GM21423 (cell line): Measurements from ENCODE around the gene SAMD3.
A peak's percentile ranks its signal among the peaks of the same experiment; 100 is the strongest.
"Not testable (repeated sequence)": the region's sequence is repeated elsewhere in the genome, so short reads cannot be mapped to it uniquely, and the experiment has no call there.

ENCODE experiments used
- ATAC-seq: cut with Tn5 transposase; IDR thresholded peaks from one replicate; pipeline ENCODE4 v1.9.1; 2021; ENCODE audit warnings: mild to moderate bottlenecking, moderate library complexity; ENCODE audit not compliant: unreplicated experiment

The SAMD3 gene

GRCh38 chr6:130222775-130223174 is at the start of gene SAMD3:
SAMD3 (minus strand) TSS chr6:130222951; CDS start chr6:130215273, 7,678 bp downstream.
- no peak for ATAC-seq

- peak; percentile 96 for ATAC-seq
Measured at GRCh38 chr6:130269969-130270635, 47.4 kb upstream of the SAMD3 start.

- ATAC-seq = not testable (repeated sequence)
Measured at GRCh38 chr6:130265553-130265952, 42.8 kb upstream of the SAMD3 start.

GRCh38 chr6:130262008-130262407 is 39.3 kb upstream of the SAMD3 start:
- ATAC-seq = no peak

GRCh38 chr6:130261558-130261957 is 38.8 kb upstream of the SAMD3 start:
- not testable (repeated sequence) for ATAC-seq

- ATAC-seq = peak; percentile 34
Measured at GRCh38 chr6:130260614-130261241, 38.0 kb upstream of the SAMD3 start.

GRCh38 chr6:130260050-130260462 is 37.3 kb upstream of the SAMD3 start:
- ATAC-seq = peak; percentile 68

GRCh38 chr6:130259557-130259956 is 36.8 kb upstream of the SAMD3 start:
- peak; percentile 31 for ATAC-seq

- ATAC-seq = no peak
Measured at GRCh38 chr6:130259140-130259539, 36.4 kb upstream of the SAMD3 start.

GRCh38 chr6:130252527-130253237 is 29.9 kb upstream of the SAMD3 start:
- no peak for ATAC-seq

- ATAC-seq = no peak
Measured at GRCh38 chr6:130245267-130245666, 22.5 kb upstream of the SAMD3 start.

GRCh38 chr6:130244728-130245127 is 22.0 kb upstream of the SAMD3 start:
- ATAC-seq = no peak

GRCh38 chr6:130240232-130240631 is 17.5 kb upstream of the SAMD3 start:
- ATAC-seq = no peak

- no peak for ATAC-seq
Measured at GRCh38 chr6:130239755-130240154, 17.0 kb upstream of the SAMD3 start.

GRCh38 chr6:130233330-130233729 is 10.6 kb upstream of the SAMD3 start:
- no peak for ATAC-seq

GRCh38 chr6:130230531-130230930 is 7.8 kb upstream of the SAMD3 start:
- ATAC-seq = not testable (repeated sequence)

GRCh38 chr6:130229645-130230044 is 6.9 kb upstream of the SAMD3 start:
- no peak for ATAC-seq

- ATAC-seq = peak; percentile 98
Measured at GRCh38 chr6:130223508-130223907, 757 bp upstream of the SAMD3 start.

- ATAC-seq = no peak
Measured at GRCh38 chr6:130218134-130218533, 4.6 kb downstream of the SAMD3 start.

- no peak for ATAC-seq
Measured at GRCh38 chr6:130216620-130217019, 6.1 kb downstream of the SAMD3 start.

GRCh38 chr6:130215526-130215925 is 7.2 kb downstream of the SAMD3 start:
- ATAC-seq = peak; percentile 49
